ENCODE data around the gene SLC22A12. TPM values are rescaled to one million over a fixed set of nuclear protein-coding genes. Genes with fewer than 3 reads are reported as not detected.

The SLC22A12 gene
- polyA plus RNA-seq, 2 of the 4 experiments (the other 2 are of a cell fraction) = not detected

DNA sequence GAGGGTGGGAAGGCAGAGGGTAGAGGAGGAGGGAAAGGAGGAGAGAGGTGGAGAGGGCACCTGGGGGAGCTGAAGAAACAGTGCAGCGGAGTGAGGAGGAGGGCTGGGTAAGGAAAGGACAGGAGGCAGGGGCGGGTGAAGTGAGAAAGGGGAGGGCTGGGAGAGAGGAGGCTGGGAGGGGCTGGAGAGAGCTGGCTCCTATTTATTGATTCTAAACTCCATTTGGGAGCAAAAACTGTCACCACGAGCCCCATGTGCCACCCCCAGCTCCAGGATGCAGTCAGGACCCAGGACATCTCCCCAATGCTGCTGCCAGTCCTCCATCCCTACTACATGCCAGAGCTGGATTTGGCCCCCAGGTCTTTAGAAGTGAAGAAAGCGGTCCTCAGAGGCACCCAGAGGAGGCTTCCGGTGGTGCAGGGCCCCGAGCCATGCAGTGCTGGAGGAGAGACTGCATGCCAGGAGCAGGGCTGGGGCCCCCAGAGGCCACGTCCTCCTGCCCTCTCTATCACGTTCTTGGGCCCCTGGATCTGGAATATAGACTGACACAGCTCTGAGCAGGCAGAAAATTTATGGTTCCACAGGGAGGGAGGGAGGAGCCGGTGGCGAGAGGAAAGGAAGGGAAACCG, 53.7 kb downstream of the SLC22A12 start:
- CTCF ChIA-PET = interaction anchor here (0.9 to 13.7 kb wide), 11 partner anchors 8 to 303 kb away, joined by 3 to 255 read pairs (median 5); no protein-coding TSS in a partner anchor
- Histone ChIP-seq H3K4me2 (no peak overlapping the region), H3K9me3 (no peaks in the 10 kb centered on the region), H3K4me1 (peaks cover 11% of the 10 kb centered on the region; the same call in 1 of the 3 replicates), H3K27ac (no peak overlapping the region), H3K4me3 (no peak overlapping the region)
- DNase-seq (ENCODE audit: low read depth in 1 of 2, low spot score in 1 of 2) = peak in 1 of 2 experiments; percentile 48
- FAIRE-seq = no peak
- 61% methylated on average over 11 of the region's 11 CpGs for WGBS (ENCODE audit: missing lambda C conversion rate)
- no peak for TF ChIP-seq MAFK (IDR thresholded peaks at IDR 0.05; ENCODE audit: partially characterized antibody)
- TF ChIP-seq HOXA7 (CRISPR knock-in tag; IDR thresholded peaks at IDR 0.05) = no peak
- TF ChIP-seq NR3C1 (IDR thresholded peaks at IDR 0.05) = no peak
- no peak for TF ChIP-seq CBX8 (IDR thresholded peaks at IDR 0.05)
- no peak for TF ChIP-seq PHF8 (IDR thresholded peaks at IDR 0.05; ENCODE audit: borderline replicate concordance, low read depth)
- TF ChIP-seq MYC (IDR thresholded peaks at IDR 0.05; ENCODE audit: borderline replicate concordance, low read length) = no peak
- TF ChIP-seq, protein P1, sequence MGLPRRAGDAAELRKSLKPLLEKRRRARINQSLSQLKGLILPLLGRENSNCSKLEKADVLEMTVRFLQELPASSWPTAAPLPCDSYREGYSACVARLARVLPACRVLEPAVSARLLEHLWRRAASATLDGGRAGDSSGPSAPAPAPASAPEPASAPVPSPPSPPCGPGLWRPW (IDR thresholded peaks at IDR 0.05) = no peak
- no peak for TF ChIP-seq BHLHE40 (IDR thresholded peaks at IDR 0.05; ENCODE audit: low read depth, low read length)
- POLR2A ChIA-PET = no interaction called here
- peak; percentile 64 to 79; a peak in 5 of 6 replicates for ATAC-seq

DNA sequence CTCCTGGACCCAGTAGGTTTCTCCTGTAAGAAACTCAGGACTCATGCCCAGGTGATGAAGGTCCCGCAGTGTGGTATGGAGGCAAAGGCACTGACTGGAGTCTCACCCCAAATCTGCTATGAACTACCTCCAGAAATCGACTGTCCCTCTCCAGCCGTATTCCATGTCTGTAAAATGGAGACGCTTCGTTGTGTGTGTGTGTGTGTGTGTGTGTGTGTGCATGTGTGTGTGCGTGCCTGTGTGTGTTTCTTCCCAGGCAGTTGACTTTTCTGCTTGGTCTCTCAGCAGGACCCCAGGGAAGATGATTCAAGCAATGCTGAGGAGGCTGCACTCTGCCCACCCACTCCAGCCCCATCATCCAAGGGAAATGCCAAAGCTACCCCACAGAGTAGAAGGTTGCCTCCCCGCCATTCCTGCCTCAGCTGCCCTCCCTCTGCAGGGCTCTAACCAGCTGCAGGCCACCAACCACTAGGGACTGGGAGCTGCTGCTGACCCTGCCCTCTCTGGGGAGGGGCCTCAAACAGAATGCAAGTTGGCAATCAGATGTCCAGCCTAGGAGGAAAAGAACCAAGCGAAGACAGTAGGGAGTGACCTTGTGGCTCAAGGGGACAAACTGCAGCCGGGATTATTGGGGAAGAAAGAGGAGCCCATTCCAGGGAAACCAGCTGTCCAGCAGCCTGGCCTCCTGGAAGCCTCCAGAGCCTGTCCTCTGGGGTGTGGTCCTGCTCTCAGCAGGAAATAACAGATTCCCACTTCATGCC, 56.2 kb downstream of the SLC22A12 start:
- Histone ChIP-seq H3K4me3 (no peak overlapping the region), H3K9me3 (no peaks in the 10 kb centered on the region), H3K4me2 (no peak overlapping the region), H3K4me1 (peaks cover 11% of the 10 kb centered on the region; the same call in 1 of the 3 replicates), H3K27ac (no peak overlapping the region)
- CTCF ChIA-PET = interaction anchor here (0.6 to 13.7 kb wide), 11 partner anchors 7 to 315 kb away, joined by 3 to 255 read pairs (median 7); no protein-coding TSS in a partner anchor
- TF ChIP-seq CHD2 (IDR thresholded peaks at IDR 0.05; ENCODE audit: low read length, partially characterized antibody) = no peak
- no peak for TF ChIP-seq ESRRA (IDR thresholded peaks at IDR 0.05; ENCODE audit: borderline replicate concordance, low read length)
- TF ChIP-seq, protein P2, sequence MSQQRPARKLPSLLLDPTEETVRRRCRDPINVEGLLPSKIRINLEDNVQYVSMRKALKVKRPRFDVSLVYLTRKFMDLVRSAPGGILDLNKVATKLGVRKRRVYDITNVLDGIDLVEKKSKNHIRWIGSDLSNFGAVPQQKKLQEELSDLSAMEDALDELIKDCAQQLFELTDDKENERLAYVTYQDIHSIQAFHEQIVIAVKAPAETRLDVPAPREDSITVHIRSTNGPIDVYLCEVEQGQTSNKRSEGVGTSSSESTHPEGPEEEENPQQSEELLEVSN (IDR thresholded peaks at IDR 0.05; ENCODE audit: borderline replicate concordance, low read depth) = no peak
- TF ChIP-seq ZSCAN20 (CRISPR knock-in tag; IDR thresholded peaks at IDR 0.05) = no peak
- TF ChIP-seq MYC (IDR thresholded peaks at IDR 0.05; ENCODE audit: borderline replicate concordance, low read length) = no peak
- TF ChIP-seq ZFP36 (IDR thresholded peaks at IDR 0.05; ENCODE audit: borderline replicate concordance, partially characterized antibody) = no peak
- TF ChIP-seq, protein P3, sequence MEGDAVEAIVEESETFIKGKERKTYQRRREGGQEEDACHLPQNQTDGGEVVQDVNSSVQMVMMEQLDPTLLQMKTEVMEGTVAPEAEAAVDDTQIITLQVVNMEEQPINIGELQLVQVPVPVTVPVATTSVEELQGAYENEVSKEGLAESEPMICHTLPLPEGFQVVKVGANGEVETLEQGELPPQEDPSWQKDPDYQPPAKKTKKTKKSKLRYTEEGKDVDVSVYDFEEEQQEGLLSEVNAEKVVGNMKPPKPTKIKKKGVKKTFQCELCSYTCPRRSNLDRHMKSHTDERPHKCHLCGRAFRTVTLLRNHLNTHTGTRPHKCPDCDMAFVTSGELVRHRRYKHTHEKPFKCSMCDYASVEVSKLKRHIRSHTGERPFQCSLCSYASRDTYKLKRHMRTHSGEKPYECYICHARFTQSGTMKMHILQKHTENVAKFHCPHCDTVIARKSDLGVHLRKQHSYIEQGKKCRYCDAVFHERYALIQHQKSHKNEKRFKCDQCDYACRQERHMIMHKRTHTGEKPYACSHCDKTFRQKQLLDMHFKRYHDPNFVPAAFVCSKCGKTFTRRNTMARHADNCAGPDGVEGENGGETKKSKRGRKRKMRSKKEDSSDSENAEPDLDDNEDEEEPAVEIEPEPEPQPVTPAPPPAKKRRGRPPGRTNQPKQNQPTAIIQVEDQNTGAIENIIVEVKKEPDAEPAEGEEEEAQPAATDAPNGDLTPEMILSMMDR (IDR thresholded peaks at IDR 0.05) = no peak
- FAIRE-seq (no peak), ATAC-seq (no peak), DNase-seq (ENCODE audit: low read depth in 1 of 2, low spot score in 1 of 2) (no peak)
- POLR2A ChIA-PET = no interaction called here
- WGBS (ENCODE audit: missing lambda C conversion rate) = 73% methylated on average over 8 of the region's 9 CpGs

DNA sequence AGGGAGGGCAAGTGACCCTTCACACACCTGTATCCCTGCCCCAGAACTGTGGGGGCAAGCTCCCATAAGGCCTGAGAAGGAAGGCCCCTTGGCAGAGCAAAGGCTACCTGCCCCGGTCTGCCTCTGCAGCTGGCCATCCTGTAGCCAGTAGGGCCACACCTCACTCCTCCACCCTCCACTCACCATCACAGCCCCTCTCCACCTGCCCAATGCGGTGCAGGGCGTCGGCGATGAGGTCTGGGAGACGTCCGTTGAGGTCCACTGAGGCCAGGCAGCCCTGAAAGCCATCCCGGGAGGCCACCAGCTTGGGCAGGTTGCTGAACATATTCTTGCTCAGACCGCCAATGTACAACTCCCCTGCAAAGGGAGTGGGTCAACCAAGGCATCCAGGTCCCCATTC, 57.5 kb downstream of the SLC22A12 start:
- CTCF ChIA-PET = interaction anchor here (0.5 to 13.7 kb wide), 13 partner anchors 9 to 317 kb away, joined by 3 to 255 read pairs (median 4); no protein-coding TSS in a partner anchor
- no peak overlapping the region for H3K27ac ChIP-seq
- TF ChIP-seq NPAS2 (CRISPR knock-in tag; IDR thresholded peaks at IDR 0.05; ENCODE audit: borderline replicate concordance) (no peak), MAFK (IDR thresholded peaks at IDR 0.05; ENCODE audit: partially characterized antibody) (no peak), HDAC2 (IDR thresholded peaks at IDR 0.05) (no peak), RCOR1 (IDR thresholded peaks at IDR 0.05; ENCODE audit: low read depth, low read length) (no peak), CHD2 (IDR thresholded peaks at IDR 0.05; ENCODE audit: low read length, partially characterized antibody) (no peak), POLR2AphosphoS2 (conservative IDR thresholded peaks at IDR 0.05; ENCODE audit: low read length) (no peak), BHLHE40 (IDR thresholded peaks at IDR 0.05; ENCODE audit: low read depth, low read length) (no peak), EP300 (IDR thresholded peaks at IDR 0.05) (no peak)
- TF ChIP-seq, protein P2 (IDR thresholded peaks at IDR 0.05; ENCODE audit: borderline replicate concordance, low read depth) = no peak
- no peak for FAIRE-seq
- H3K4me1 ChIP-seq = peaks cover 2% of the 10 kb centered on the region; the same call in 1 of the 3 replicates
- 49% methylated on average over 9 of the region's 9 CpGs for WGBS (ENCODE audit: missing lambda C conversion rate)
- H3K4me3 ChIP-seq = no peak overlapping the region
- H3K4me2 ChIP-seq = no peak overlapping the region
- H3K9me3 ChIP-seq = no peaks in the 10 kb centered on the region
- no peak for ATAC-seq
- no peak for DNase-seq (ENCODE audit: low read depth in 1 of 2, low spot score in 1 of 2)
- POLR2A ChIA-PET = no interaction called here
